Measurements from ENCODE around the gene MEG3. TPM values are rescaled to one million over a fixed set of nuclear protein-coding genes. Genes with fewer than 3 reads are reported as not detected.

The MEG3 gene
- total RNA-seq, 2 experiments from 2014 or later: not detected

GRCh38 chr14:100777818-100778525 lies 47.9 kb upstream of the MEG3 start:
- Histone ChIP-seq H3K4me3 (ENCODE audit: low read depth, low read length, poor library complexity, severe bottlenecking) (no peak overlapping the region), H3K79me2 (ENCODE audit: insufficient read depth, low read depth, low read length) (no peaks in the 10 kb centered on the region), H2AFZ (ENCODE audit: low read length) (no peak overlapping the region), H3K36me3 (ENCODE audit: insufficient read depth, low read length) (no peaks in the 10 kb centered on the region), H4K20me1 (ENCODE audit: insufficient read depth, low read length) (no peaks in the 10 kb centered on the region), H3K4me2 (ENCODE audit: low read length) (no peak overlapping the region), H3K4me1 (ENCODE audit: insufficient read depth, low read length, poor library complexity, severe bottlenecking) (no peaks in the 10 kb centered on the region), H3K9me2 (ENCODE audit: insufficient read depth, low read length) (no peaks in the 10 kb centered on the region), H3K27ac (ENCODE audit: low read depth, low read length, poor library complexity, severe bottlenecking) (no peak overlapping the region), H3K9me3 (ENCODE audit: low read length) (no peaks in the 10 kb centered on the region)
- ChIA-PET POLR2A (no interaction called here), CTCF (ENCODE audit: unreplicated experiment) (no interaction called here)
- TF ChIP-seq CTCF (conservative IDR thresholded peaks at IDR 0.05; ENCODE audit: low read length): no peak
- no peak for TF ChIP-seq EZH2phosphoT487 (IDR thresholded peaks at IDR 0.05; ENCODE audit: borderline replicate concordance, low read depth, low read length)
- no TSS peak for BruUV-seq (replicated peaks)
- intact Hi-C loops (cut with micrococcal nuclease; ENCODE audit: unreplicated experiment): no loop called here
- no peak for DNase-seq (ENCODE audit: low spot score)

GRCh38 chr14:100778526-100778882 lies 47.4 kb upstream of the MEG3 start:
- Histone ChIP-seq H3K4me2 (ENCODE audit: low read length) (no peak overlapping the region), H3K27ac (ENCODE audit: low read depth, low read length, poor library complexity, severe bottlenecking) (no peak overlapping the region), H4K20me1 (ENCODE audit: insufficient read depth, low read length) (no peaks in the 10 kb centered on the region), H2AFZ (ENCODE audit: low read length) (no peak overlapping the region), H3K79me2 (ENCODE audit: insufficient read depth, low read depth, low read length) (no peaks in the 10 kb centered on the region), H3K9me3 (ENCODE audit: low read length) (no peaks in the 10 kb centered on the region), H3K4me1 (ENCODE audit: insufficient read depth, low read length, poor library complexity, severe bottlenecking) (no peaks in the 10 kb centered on the region), H3K4me3 (ENCODE audit: low read depth, low read length, poor library complexity, severe bottlenecking) (no peak overlapping the region), H3K9me2 (ENCODE audit: insufficient read depth, low read length) (no peaks in the 10 kb centered on the region), H3K36me3 (ENCODE audit: insufficient read depth, low read length) (no peaks in the 10 kb centered on the region)
- DNase-seq (ENCODE audit: low spot score): no peak
- TF ChIP-seq CTCF (conservative IDR thresholded peaks at IDR 0.05; ENCODE audit: low read length) (no peak), EZH2phosphoT487 (IDR thresholded peaks at IDR 0.05; ENCODE audit: borderline replicate concordance, low read depth, low read length) (no peak)
- intact Hi-C loops (cut with micrococcal nuclease; ENCODE audit: unreplicated experiment): no loop called here
- CTCF ChIA-PET (ENCODE audit: unreplicated experiment): no interaction called here
- POLR2A ChIA-PET: no interaction called here
- no TSS peak for BruUV-seq (replicated peaks)

GRCh38 chr14:100778951-100779690 lies 46.8 kb upstream of the MEG3 start:
- Histone ChIP-seq H3K4me1 (ENCODE audit: insufficient read depth, low read length, poor library complexity, severe bottlenecking) (no peaks in the 10 kb centered on the region), H2AFZ (ENCODE audit: low read length) (no peak overlapping the region), H3K4me2 (ENCODE audit: low read length) (no peak overlapping the region), H3K9me3 (ENCODE audit: low read length) (no peaks in the 10 kb centered on the region), H3K4me3 (ENCODE audit: low read depth, low read length, poor library complexity, severe bottlenecking) (no peak overlapping the region), H3K36me3 (ENCODE audit: insufficient read depth, low read length) (no peaks in the 10 kb centered on the region), H3K27ac (ENCODE audit: low read depth, low read length, poor library complexity, severe bottlenecking) (no peak overlapping the region), H3K9me2 (ENCODE audit: insufficient read depth, low read length) (no peaks in the 10 kb centered on the region), H3K79me2 (ENCODE audit: insufficient read depth, low read depth, low read length) (no peaks in the 10 kb centered on the region), H4K20me1 (ENCODE audit: insufficient read depth, low read length) (no peaks in the 10 kb centered on the region)
- CTCF ChIA-PET (ENCODE audit: unreplicated experiment): interaction anchor here (0.6 kb wide), 1 partner anchor 78 kb away, joined by 3 read pairs; no protein-coding TSS in a partner anchor
- intact Hi-C loops (cut with micrococcal nuclease; ENCODE audit: unreplicated experiment): no loop called here
- TF ChIP-seq CTCF (conservative IDR thresholded peaks at IDR 0.05; ENCODE audit: low read length) (no peak), EZH2phosphoT487 (IDR thresholded peaks at IDR 0.05; ENCODE audit: borderline replicate concordance, low read depth, low read length) (no peak)
- POLR2A ChIA-PET: no interaction called here
- no TSS peak for BruUV-seq (replicated peaks)
- no peak for DNase-seq (ENCODE audit: low spot score)

Measured in OCI-LY7 (cell line).